ENCODE data around the gene ADAMTSL3.
"Not testable (repeated sequence)": the region's sequence is repeated elsewhere in the genome, so short reads cannot be mapped to it uniquely, and the experiment has no call there.

The ADAMTSL3 gene

DNA sequence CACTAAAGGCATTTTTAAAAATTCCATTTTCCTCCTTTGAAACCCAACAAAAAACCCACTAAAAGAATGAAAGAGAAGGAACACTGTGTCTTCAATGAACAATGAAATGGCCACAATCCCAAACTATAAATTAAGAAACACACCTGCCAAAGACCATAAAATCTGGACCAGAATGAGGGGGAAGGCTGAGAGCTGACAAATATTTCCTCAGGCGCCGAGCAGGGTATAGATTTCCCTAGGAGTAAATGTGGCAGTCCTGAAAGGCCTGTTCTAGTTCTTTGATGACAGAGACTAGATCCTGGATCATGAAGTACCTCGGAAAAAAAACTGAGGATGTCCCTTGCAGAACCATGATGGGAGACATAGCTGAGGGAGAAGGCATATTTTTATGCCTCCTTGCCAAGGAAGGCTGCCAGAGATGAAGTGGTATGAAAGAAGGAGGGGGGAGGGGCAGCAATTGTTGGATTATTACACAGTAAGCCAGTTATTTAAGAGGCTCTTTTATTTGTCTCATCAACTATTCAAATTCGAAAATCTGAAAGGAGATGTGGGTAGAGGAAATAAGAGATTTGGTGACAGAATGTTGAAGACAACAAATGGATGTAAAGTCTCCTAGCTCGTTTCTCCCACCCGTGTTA is 306.4 kb downstream of the ADAMTSL3 start:
- Histone ChIP-seq H3K79me2 (ENCODE audit: control insufficient read depth, insufficient read depth, low read length) (no peaks in the 10 kb centered on the region), H2BK15ac (replicated peaks; ENCODE audit: low read depth) (no peak overlapping the region), H2AK5ac (ENCODE audit: low read length) (no peak overlapping the region), H3K4ac (ENCODE audit: low read depth, low read length) (no peak overlapping the region), H4K5ac (ENCODE audit: low read length) (no peak overlapping the region), H2BK5ac (ENCODE audit: low read length) (no peak overlapping the region), H3K9ac (ENCODE audit: low read length) (no peak overlapping the region), H2BK120ac (ENCODE audit: low read depth, low read length) (no peak overlapping the region), H3K27ac (ENCODE audit: low read depth, low read length) (no peak overlapping the region), H3K23ac (ENCODE audit: low read length) (no peak overlapping the region), H3K18ac (ENCODE audit: low read length) (no peak overlapping the region), H3K4me2 (ENCODE audit: low read length) (no peak overlapping the region), H3K27me3 (ENCODE audit: insufficient read depth, low read length, poor library complexity) (no peaks in the 10 kb centered on the region), H3K36me3 (ENCODE audit: control insufficient read depth, insufficient read depth, low read length) (no peaks in the 10 kb centered on the region), H3K79me1 (ENCODE audit: low read length) (no peaks in the 10 kb centered on the region), H4K8ac (ENCODE audit: low read depth, low read length) (no peak overlapping the region), H3K56ac (ENCODE audit: low read length) (no peak overlapping the region), H3K4me1 (ENCODE audit: control insufficient read depth, low read depth, low read length) (no peaks in the 10 kb centered on the region), H3K4me3 (ENCODE audit: low read length) (no peak overlapping the region)
- WGBS (ENCODE audit: extremely low coverage, insufficient coverage, low lambda C conversion rate) = no CpG with 5 or more reads among the region's 6 CpGs
- no peak for DNase-seq

DNA sequence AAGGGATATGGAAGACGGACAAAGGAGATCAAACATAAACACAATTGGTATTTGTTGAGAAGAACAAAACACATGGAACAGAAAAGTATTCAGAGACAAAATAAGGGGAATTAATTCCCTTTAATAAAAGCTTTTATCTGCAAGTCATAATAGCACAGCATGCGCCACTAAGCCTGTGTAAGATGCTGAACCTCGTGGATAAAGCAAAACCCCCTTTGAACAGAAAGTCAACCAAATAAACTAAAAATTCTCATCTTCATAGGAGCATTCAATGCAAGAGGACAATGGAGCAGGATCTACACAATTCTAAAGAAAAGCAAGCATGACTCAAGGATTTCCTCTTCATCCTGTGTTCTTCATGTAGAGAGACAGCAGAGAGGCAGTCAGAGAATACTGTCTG is 307.4 kb downstream of the ADAMTSL3 start:
- Histone ChIP-seq H2BK5ac (ENCODE audit: low read length) (no peak overlapping the region), H2BK15ac (replicated peaks; ENCODE audit: low read depth) (no peak overlapping the region), H3K56ac (ENCODE audit: low read length) (no peak overlapping the region), H3K79me1 (ENCODE audit: low read length) (no peaks in the 10 kb centered on the region), H3K4me2 (ENCODE audit: low read length) (no peak overlapping the region), H4K5ac (ENCODE audit: low read length) (no peak overlapping the region), H3K4me1 (ENCODE audit: control insufficient read depth, low read depth, low read length) (no peaks in the 10 kb centered on the region), H3K36me3 (ENCODE audit: control insufficient read depth, insufficient read depth, low read length) (no peaks in the 10 kb centered on the region), H2AK5ac (ENCODE audit: low read length) (no peak overlapping the region), H3K79me2 (ENCODE audit: control insufficient read depth, insufficient read depth, low read length) (no peaks in the 10 kb centered on the region), H3K4ac (ENCODE audit: low read depth, low read length) (no peak overlapping the region), H3K9ac (ENCODE audit: low read length) (no peak overlapping the region), H3K27me3 (ENCODE audit: insufficient read depth, low read length, poor library complexity) (no peaks in the 10 kb centered on the region), H3K18ac (ENCODE audit: low read length) (no peak overlapping the region), H3K27ac (ENCODE audit: low read depth, low read length) (no peak overlapping the region), H3K23ac (ENCODE audit: low read length) (no peak overlapping the region), H3K4me3 (ENCODE audit: low read length) (no peak overlapping the region), H2BK120ac (ENCODE audit: low read depth, low read length) (no peak overlapping the region), H4K8ac (ENCODE audit: low read depth, low read length) (no peak overlapping the region)
- DNase-seq = no peak
- WGBS (ENCODE audit: extremely low coverage, insufficient coverage, low lambda C conversion rate) = no CpG with 5 or more reads among the region's 3 CpGs

DNA sequence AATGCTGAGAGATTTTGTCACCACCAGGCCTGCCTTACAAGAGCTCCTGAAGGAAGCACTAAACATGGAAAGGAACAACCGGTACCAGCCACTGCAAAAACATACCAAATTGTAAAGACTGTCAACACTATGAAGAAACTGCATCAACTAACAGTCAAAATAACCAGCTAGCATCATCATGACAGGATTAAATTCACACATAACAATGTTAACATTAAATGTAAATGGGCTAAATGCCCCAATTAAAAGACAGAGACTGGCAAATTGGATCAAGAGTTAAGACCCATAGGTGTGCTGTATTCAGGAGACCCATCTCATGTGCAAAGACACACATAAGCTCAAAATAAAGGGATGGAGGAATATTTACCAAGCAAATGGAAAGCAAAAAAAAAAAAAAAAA is 311.0 kb downstream of the ADAMTSL3 start:
- DNase-seq = not testable (repeated sequence)

DNA sequence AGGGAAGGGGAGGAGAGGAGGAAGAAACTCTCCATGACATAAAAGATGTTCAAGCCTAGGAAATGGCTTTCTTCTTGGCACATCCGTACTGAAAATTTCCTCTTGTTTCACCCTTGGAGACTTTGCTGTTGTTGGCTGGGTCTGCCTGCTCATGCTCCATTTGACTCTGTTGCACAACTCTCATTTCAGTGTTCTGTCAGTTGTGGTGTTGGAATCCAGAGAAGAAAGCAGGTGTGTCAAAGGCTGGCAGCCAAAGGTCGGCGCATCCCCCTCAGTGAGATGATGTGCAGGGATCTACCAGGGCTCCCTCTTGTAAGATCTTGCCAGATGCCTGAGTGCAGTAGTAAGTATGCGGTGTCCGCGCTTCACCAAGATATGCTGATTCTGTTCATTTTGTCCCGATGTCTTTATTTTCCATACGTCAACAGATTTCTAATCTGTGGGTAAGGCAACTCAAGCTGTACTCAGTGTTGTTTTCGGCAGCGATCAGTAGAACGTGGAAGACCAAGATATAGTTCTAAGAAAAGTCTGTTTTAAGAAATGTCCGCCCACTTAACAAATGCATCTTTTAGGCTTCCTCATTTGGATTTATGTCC is 316.5 kb downstream of the ADAMTSL3 start:
- no peak overlapping the region for H4K5ac ChIP-seq (ENCODE audit: low read length)
- H2BK120ac ChIP-seq (ENCODE audit: low read depth, low read length) = no peak overlapping the region
- no peak overlapping the region for H3K18ac ChIP-seq (ENCODE audit: low read length)
- no peak overlapping the region for H3K56ac ChIP-seq (ENCODE audit: low read length)
- no CpG with 5 or more reads among the region's 12 CpGs for WGBS (ENCODE audit: extremely low coverage, insufficient coverage, low lambda C conversion rate)
- H3K4me1 ChIP-seq (ENCODE audit: control insufficient read depth, low read depth, low read length) = no peaks in the 10 kb centered on the region
- no peak overlapping the region for H3K4me3 ChIP-seq (ENCODE audit: low read length)
- H3K4ac ChIP-seq (ENCODE audit: low read depth, low read length) = no peak overlapping the region
- no peak overlapping the region for H4K8ac ChIP-seq (ENCODE audit: low read depth, low read length)
- no peaks in the 10 kb centered on the region for H3K79me1 ChIP-seq (ENCODE audit: low read length)
- no peak overlapping the region for H2BK5ac ChIP-seq (ENCODE audit: low read length)
- no peak overlapping the region for H2AK5ac ChIP-seq (ENCODE audit: low read length)
- no peaks in the 10 kb centered on the region for H3K36me3 ChIP-seq (ENCODE audit: control insufficient read depth, insufficient read depth, low read length)
- no peaks in the 10 kb centered on the region for H3K79me2 ChIP-seq (ENCODE audit: control insufficient read depth, insufficient read depth, low read length)
- no peak overlapping the region for H3K4me2 ChIP-seq (ENCODE audit: low read length)
- no peak overlapping the region for H3K23ac ChIP-seq (ENCODE audit: low read length)
- DNase-seq = no peak
- H2BK15ac ChIP-seq (replicated peaks; ENCODE audit: low read depth) = no peak overlapping the region
- H3K27me3 ChIP-seq (ENCODE audit: insufficient read depth, low read length, poor library complexity) = no peaks in the 10 kb centered on the region
- H3K9ac ChIP-seq (ENCODE audit: low read length) = no peak overlapping the region
- no peak overlapping the region for H3K27ac ChIP-seq (ENCODE audit: low read depth, low read length)

More for the DNA sequence above, 311.0 kb downstream of the ADAMTSL3 start:
- H3K4me2 ChIP-seq (ENCODE audit: low read length); H2BK120ac ChIP-seq (ENCODE audit: low read depth, low read length); H3K27ac ChIP-seq (ENCODE audit: low read depth, low read length); H3K36me3 ChIP-seq (ENCODE audit: control insufficient read depth, insufficient read depth, low read length); H3K4me3 ChIP-seq (ENCODE audit: low read length); H3K9ac ChIP-seq (ENCODE audit: low read length); H3K4ac ChIP-seq (ENCODE audit: low read depth, low read length); H3K79me1 ChIP-seq (ENCODE audit: low read length); H3K23ac ChIP-seq (ENCODE audit: low read length); H3K18ac ChIP-seq (ENCODE audit: low read length); H2BK15ac ChIP-seq (replicated peaks; ENCODE audit: low read depth); H3K79me2 ChIP-seq (ENCODE audit: control insufficient read depth, insufficient read depth, low read length); H4K5ac ChIP-seq (ENCODE audit: low read length); H4K8ac ChIP-seq (ENCODE audit: low read depth, low read length); H3K27me3 ChIP-seq (ENCODE audit: insufficient read depth, low read length, poor library complexity); H3K4me1 ChIP-seq (ENCODE audit: control insufficient read depth, low read depth, low read length); H2AK5ac ChIP-seq (ENCODE audit: low read length); H2BK5ac ChIP-seq (ENCODE audit: low read length); H3K56ac ChIP-seq (ENCODE audit: low read length): not testable (repeated sequence)
- no CpG with 5 or more reads among the region's 1 CpG for WGBS (ENCODE audit: extremely low coverage, insufficient coverage, low lambda C conversion rate)

DNA sequence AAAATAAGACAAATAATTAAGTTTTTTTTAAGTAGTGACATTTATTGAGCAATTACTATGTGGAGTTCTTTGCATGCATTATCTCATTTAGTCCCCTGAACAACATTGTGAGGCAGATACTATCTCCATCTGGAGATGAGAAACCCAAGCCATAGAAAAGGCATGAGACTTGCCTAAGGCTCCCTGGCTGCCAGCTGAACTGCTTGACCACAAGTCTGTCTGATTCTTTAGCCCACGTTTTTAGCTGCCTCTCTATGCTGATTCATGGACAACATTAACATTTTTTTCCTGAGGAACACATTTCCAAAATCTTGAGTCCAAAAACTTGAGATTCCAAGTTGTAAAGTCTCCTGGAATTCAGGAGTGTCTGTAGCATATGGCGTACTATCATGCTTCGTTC is 318.1 kb downstream of the ADAMTSL3 start:
- no CpG with 5 or more reads among the region's 3 CpGs for WGBS (ENCODE audit: extremely low coverage, insufficient coverage, low lambda C conversion rate)
- Histone ChIP-seq H2BK15ac (replicated peaks; ENCODE audit: low read depth) (no peak overlapping the region), H3K79me2 (ENCODE audit: control insufficient read depth, insufficient read depth, low read length) (no peaks in the 10 kb centered on the region), H3K9ac (ENCODE audit: low read length) (no peak overlapping the region), H4K8ac (ENCODE audit: low read depth, low read length) (no peak overlapping the region), H4K5ac (ENCODE audit: low read length) (no peak overlapping the region), H2AK5ac (ENCODE audit: low read length) (no peak overlapping the region), H2BK5ac (ENCODE audit: low read length) (no peak overlapping the region), H3K18ac (ENCODE audit: low read length) (no peak overlapping the region), H2BK120ac (ENCODE audit: low read depth, low read length) (no peak overlapping the region), H3K36me3 (ENCODE audit: control insufficient read depth, insufficient read depth, low read length) (no peaks in the 10 kb centered on the region), H3K4me2 (ENCODE audit: low read length) (no peak overlapping the region), H3K23ac (ENCODE audit: low read length) (no peak overlapping the region), H3K4me3 (ENCODE audit: low read length) (no peak overlapping the region), H3K79me1 (ENCODE audit: low read length) (no peaks in the 10 kb centered on the region), H3K27me3 (ENCODE audit: insufficient read depth, low read length, poor library complexity) (no peaks in the 10 kb centered on the region), H3K4me1 (ENCODE audit: control insufficient read depth, low read depth, low read length) (no peaks in the 10 kb centered on the region), H3K27ac (ENCODE audit: low read depth, low read length) (no peak overlapping the region), H3K4ac (ENCODE audit: low read depth, low read length) (no peak overlapping the region), H3K56ac (ENCODE audit: low read length) (no peak overlapping the region)
- no peak for DNase-seq

DNA sequence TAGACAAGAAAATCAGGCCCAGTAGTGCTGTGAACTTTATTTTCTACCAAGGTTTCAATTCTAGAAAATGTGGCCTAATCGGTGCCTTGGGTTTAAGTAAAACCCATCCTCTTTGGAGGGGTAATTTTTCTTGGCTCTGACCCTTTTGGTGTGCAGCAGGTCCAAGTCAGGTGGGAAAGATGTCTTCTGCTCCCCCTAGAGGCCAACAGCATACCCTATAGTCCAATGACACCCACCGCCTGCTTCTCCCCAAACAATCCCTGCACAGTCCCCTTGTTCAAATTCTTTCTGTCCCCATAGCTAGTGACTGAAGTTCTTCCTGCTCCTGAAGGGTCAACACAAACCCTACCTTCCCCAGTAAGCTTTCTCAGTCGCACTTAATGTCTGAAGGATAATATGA is 319.9 kb downstream of the ADAMTSL3 start:
- no peak overlapping the region for H3K9ac ChIP-seq (ENCODE audit: low read length)
- no peak overlapping the region for H4K5ac ChIP-seq (ENCODE audit: low read length)
- DNase-seq = peak; percentile 26
- no peak overlapping the region for H3K4me3 ChIP-seq (ENCODE audit: low read length)
- no peaks in the 10 kb centered on the region for H3K27me3 ChIP-seq (ENCODE audit: insufficient read depth, low read length, poor library complexity)
- H3K56ac ChIP-seq (ENCODE audit: low read length) = no peak overlapping the region
- no peak overlapping the region for H2BK15ac ChIP-seq (replicated peaks; ENCODE audit: low read depth)
- no peak overlapping the region for H3K23ac ChIP-seq (ENCODE audit: low read length)
- H3K4me2 ChIP-seq (ENCODE audit: low read length) = no peak overlapping the region
- no peak overlapping the region for H2AK5ac ChIP-seq (ENCODE audit: low read length)
- H2BK5ac ChIP-seq (ENCODE audit: low read length) = no peak overlapping the region
- H3K18ac ChIP-seq (ENCODE audit: low read length) = no peak overlapping the region
- H3K4ac ChIP-seq (ENCODE audit: low read depth, low read length) = no peak overlapping the region
- no peak overlapping the region for H3K27ac ChIP-seq (ENCODE audit: low read depth, low read length)
- H3K4me1 ChIP-seq (ENCODE audit: control insufficient read depth, low read depth, low read length) = no peaks in the 10 kb centered on the region
- no CpG with 5 or more reads among the region's 3 CpGs for WGBS (ENCODE audit: extremely low coverage, insufficient coverage, low lambda C conversion rate)
- H4K8ac ChIP-seq (ENCODE audit: low read depth, low read length) = no peak overlapping the region
- H3K79me2 ChIP-seq (ENCODE audit: control insufficient read depth, insufficient read depth, low read length) = no peaks in the 10 kb centered on the region
- no peaks in the 10 kb centered on the region for H3K79me1 ChIP-seq (ENCODE audit: low read length)
- H3K36me3 ChIP-seq (ENCODE audit: control insufficient read depth, insufficient read depth, low read length) = no peaks in the 10 kb centered on the region
- no peak overlapping the region for H2BK120ac ChIP-seq (ENCODE audit: low read depth, low read length)
